ENCODE data around the gene BCAR1. TPM values are rescaled to one million over a fixed set of nuclear protein-coding genes. Genes with fewer than 3 reads are reported as not detected.
"Not testable (repeated sequence)": the region's sequence is repeated elsewhere in the genome, so short reads cannot be mapped to it uniquely, and the experiment has no call there.

BCAR1 gene
- total and polyA plus RNA-seq, 7 donors, result 21.7 to 82.3 (median 42.9) TPM

- Histone ChIP-seq H3K36me3 (no peaks in the 10 kb centered on the region), H3K27ac (no peak overlapping the region), H3K27me3 (no peaks in the 10 kb centered on the region), H3K4me1 (no peaks in the 10 kb centered on the region), H3K4me3 (no peak overlapping the region), H3K9me3 (no peaks in the 10 kb centered on the region)
- intact Hi-C loops (cut with DNase I), result no loop called here
- no peak for DNase-seq
- WGBS, 2 donors, result 85 to 90% methylated on average over 11 of the region's 11 CpGs
- no peak for TF ChIP-seq CTCF (IDR thresholded peaks at IDR 0.05)
These were observed 34.0 kb downstream of the BCAR1 start for GRCh38 chr16:75217389-75217851.

DNA sequence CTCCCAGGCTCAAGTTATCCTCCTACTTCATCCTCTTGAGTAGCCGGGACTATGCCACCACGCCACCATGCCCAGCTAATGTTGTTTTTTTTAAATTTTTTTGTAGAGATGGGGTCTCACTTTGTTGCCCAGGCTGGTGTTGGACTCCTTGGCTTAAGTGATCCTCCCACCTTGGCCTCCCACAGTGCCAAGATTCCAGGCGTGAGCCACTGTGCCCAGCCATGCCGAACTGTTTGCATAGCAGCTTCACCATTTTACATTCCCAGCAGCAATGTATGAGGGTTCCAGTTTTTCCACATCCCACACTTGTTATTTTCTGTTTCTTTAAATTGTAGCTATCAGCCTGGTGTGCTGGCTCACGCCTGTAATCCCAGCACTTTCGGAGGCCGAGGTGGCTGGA is 34.8 kb downstream of the BCAR1 start:
- H3K4me1 ChIP-seq, result no peaks in the 10 kb centered on the region
- DNase-seq, result no peak
- H3K9me3 ChIP-seq, result no peaks in the 10 kb centered on the region
- 87 to 94% methylated on average over 7 of the region's 7 CpGs for WGBS, 2 donors
- H3K36me3 ChIP-seq, result no peaks in the 10 kb centered on the region
- no peak overlapping the region for H3K4me3 ChIP-seq
- intact Hi-C loops (cut with DNase I), result no loop called here
- H3K27ac ChIP-seq, result no peak overlapping the region
- TF ChIP-seq POLR2A (IDR thresholded peaks at IDR 0.05) (no peak), CTCF (IDR thresholded peaks at IDR 0.05) (no peak), POLR2AphosphoS5 (IDR thresholded peaks at IDR 0.05) (no peak), EP300 (IDR thresholded peaks at IDR 0.05) (no peak)
- H3K27me3 ChIP-seq, result no peaks in the 10 kb centered on the region

GRCh38 chr16:75216127-75216526 is 35.3 kb downstream of the BCAR1 start:
- no peaks in the 10 kb centered on the region for H3K36me3 ChIP-seq
- intact Hi-C loops (cut with DNase I), result no loop called here
- WGBS, 2 donors, result 88 to 97% methylated on average over 2 of the region's 2 CpGs
- H3K4me3 ChIP-seq, result no peak overlapping the region
- TF ChIP-seq EP300 (IDR thresholded peaks at IDR 0.05), result no peak
- no peak for TF ChIP-seq CTCF (IDR thresholded peaks at IDR 0.05)
- no peak for TF ChIP-seq POLR2A (IDR thresholded peaks at IDR 0.05)
- TF ChIP-seq POLR2AphosphoS5 (IDR thresholded peaks at IDR 0.05), result no peak
- no peak overlapping the region for H3K27ac ChIP-seq
- H3K4me1 ChIP-seq, result no peaks in the 10 kb centered on the region
- no peaks in the 10 kb centered on the region for H3K9me3 ChIP-seq
- no peak for DNase-seq
- H3K27me3 ChIP-seq, result no peaks in the 10 kb centered on the region

DNA sequence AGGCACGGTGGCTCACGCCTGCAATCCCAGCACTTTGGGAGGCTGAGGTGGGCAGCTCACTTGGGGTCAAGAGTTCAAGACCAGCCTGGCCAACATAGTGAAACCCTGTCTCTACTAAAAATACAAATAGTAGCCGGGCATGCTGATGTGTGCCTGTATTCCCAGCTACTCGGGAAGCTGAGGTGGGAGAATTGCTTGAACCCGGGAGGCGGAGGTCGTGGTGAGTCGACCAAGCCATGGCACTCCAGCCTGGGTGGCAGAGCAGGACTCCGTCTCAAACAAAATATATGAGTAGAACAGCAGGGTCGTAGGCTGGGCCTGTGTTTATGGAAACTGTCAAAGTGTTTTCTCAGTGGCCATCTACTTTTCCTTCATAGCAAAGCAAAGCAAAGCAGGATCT is 40.1 kb downstream of the BCAR1 start:
- intact Hi-C loops (cut with DNase I), result not testable (repeated sequence)
- WGBS, 2 donors, result 86 to 87% methylated on average over 10 of the region's 10 CpGs

DNA sequence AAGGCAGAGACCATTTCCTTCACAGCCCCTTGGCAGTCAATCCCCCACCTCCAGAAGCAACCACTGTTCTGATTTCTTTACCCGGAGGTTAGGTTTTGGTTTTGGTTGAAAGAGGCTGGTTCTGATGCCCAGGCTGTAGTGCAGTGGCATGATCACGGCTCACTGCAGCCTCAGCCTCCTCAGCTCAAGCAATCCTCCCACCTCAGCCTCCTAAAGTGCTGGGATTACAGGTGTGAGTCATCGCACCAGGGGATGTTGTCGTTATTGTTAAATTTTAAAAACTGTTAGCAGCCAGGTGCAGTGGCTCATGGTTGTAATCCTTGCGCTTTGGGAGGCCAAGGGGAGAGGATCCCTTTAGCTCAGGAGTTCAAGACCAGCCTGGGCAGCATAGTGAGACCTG is 41.5 kb downstream of the BCAR1 start:
- TF ChIP-seq POLR2AphosphoS5 (IDR thresholded peaks at IDR 0.05) (no peak), EP300 (IDR thresholded peaks at IDR 0.05) (no peak), POLR2A (IDR thresholded peaks at IDR 0.05) (no peak), CTCF (IDR thresholded peaks at IDR 0.05) (no peak)
- H3K27ac ChIP-seq, result no peak overlapping the region
- WGBS, 2 donors, result 79 to 85% methylated on average over 5 of the region's 5 CpGs
- no peaks in the 10 kb centered on the region for H3K4me1 ChIP-seq
- intact Hi-C loops (cut with DNase I), result no loop called here
- no peaks in the 10 kb centered on the region for H3K27me3 ChIP-seq
- H3K36me3 ChIP-seq, result no peaks in the 10 kb centered on the region
- no peak for DNase-seq
- H3K4me3 ChIP-seq, result no peak overlapping the region
- no peaks in the 10 kb centered on the region for H3K9me3 ChIP-seq

More for the DNA sequence above, 40.1 kb downstream of the BCAR1 start:
- H3K4me1 ChIP-seq, H3K4me3 ChIP-seq, H3K27me3 ChIP-seq, DNase-seq, H3K9me3 ChIP-seq, H3K27ac ChIP-seq, H3K36me3 ChIP-seq: not testable (repeated sequence)

DNA sequence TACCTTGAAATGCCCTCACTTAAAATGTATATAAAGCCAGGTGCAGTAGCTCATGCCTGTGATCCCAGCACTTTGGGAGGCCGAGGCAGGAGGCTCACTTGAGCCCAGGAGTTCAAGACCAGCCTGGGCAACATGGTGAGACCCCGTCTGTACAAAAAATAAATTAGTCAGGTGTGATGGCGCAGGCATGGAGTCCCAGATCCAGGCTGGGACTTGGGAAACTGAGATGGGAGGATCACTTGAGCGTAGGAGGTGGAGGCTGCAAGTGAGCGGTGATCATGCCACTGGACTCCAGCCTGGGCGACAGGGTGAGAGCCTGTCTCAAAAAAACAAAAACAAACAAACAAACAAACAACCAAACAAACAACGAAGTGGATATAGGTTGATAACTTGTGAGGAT is 41.9 kb downstream of the BCAR1 start:
- H3K4me1 ChIP-seq; H3K9me3 ChIP-seq; H3K4me3 ChIP-seq; intact Hi-C loops (cut with DNase I); H3K27ac ChIP-seq; H3K36me3 ChIP-seq; H3K27me3 ChIP-seq; DNase-seq: not testable (repeated sequence)
- 79 to 89% methylated on average over 7 of the region's 7 CpGs for WGBS, 2 donors
